ENCODE results near the gene ID2. TPM values are rescaled to one million over a fixed set of nuclear protein-coding genes. Genes with fewer than 3 reads are reported as not detected.

The ID2 gene
- polyA plus RNA-seq, 4 donors, result 291 to 350 (median 326) TPM

- DNase-seq (ENCODE audit: low read depth in 4 of 4, low spot score in 3 of 4), result peak in 1 of 4 donors; percentile 47
These were observed 1.1 kb downstream of the ID2 start for GRCh38 chr2:8682719-8683667.

GRCh38 chr2:8684540-8684877 lies 2.7 kb downstream of the ID2 start:
- DNase-seq (ENCODE audit: low read depth in 4 of 4, low spot score in 3 of 4), result peak in 2 of 4 donors; percentile 28 to 48

GRCh38 chr2:8684878-8685696 lies 3.2 kb downstream of the ID2 start:
- DNase-seq (ENCODE audit: low read depth in 4 of 4, low spot score in 3 of 4), result peak in 2 of 4 donors; percentile 33 to 43

- DNase-seq (ENCODE audit: low read depth in 4 of 4, low spot score in 3 of 4), result peak in 3 of 4 donors; percentile 59 to 67 (median 59)
These were observed 4.0 kb downstream of the ID2 start for GRCh38 chr2:8685697-8686358.

- DNase-seq (ENCODE audit: low read depth in 4 of 4, low spot score in 3 of 4), result no peak
These were observed 10.1 kb downstream of the ID2 start for GRCh38 chr2:8691859-8692437.

- DNase-seq (ENCODE audit: low read depth in 4 of 4, low spot score in 3 of 4), result no peak
These were observed 10.9 kb downstream of the ID2 start for GRCh38 chr2:8692783-8693156.

- peak in 2 of 4 donors; percentile 30 to 39 for DNase-seq (ENCODE audit: low read depth in 4 of 4, low spot score in 3 of 4)
These were observed 11.4 kb downstream of the ID2 start for GRCh38 chr2:8693157-8693821.

GRCh38 chr2:8694737-8695136 lies 12.9 kb downstream of the ID2 start:
- DNase-seq (ENCODE audit: low read depth in 4 of 4, low spot score in 3 of 4), result no peak

GRCh38 chr2:8697190-8697589 lies 15.3 kb downstream of the ID2 start:
- no peak for DNase-seq (ENCODE audit: low read depth in 4 of 4, low spot score in 3 of 4)

- DNase-seq (ENCODE audit: low read depth in 4 of 4, low spot score in 3 of 4), result no peak
These were observed 18.0 kb downstream of the ID2 start for GRCh38 chr2:8699839-8700238.

- DNase-seq (ENCODE audit: low read depth in 4 of 4, low spot score in 3 of 4), result no peak
These were observed 20.0 kb downstream of the ID2 start for GRCh38 chr2:8701681-8702379.

- DNase-seq (ENCODE audit: low read depth in 4 of 4, low spot score in 3 of 4), result no peak
These were observed 23.1 kb downstream of the ID2 start for GRCh38 chr2:8704906-8705305.

- no peak for DNase-seq (ENCODE audit: low read depth in 4 of 4, low spot score in 3 of 4)
These were observed 27.8 kb downstream of the ID2 start for GRCh38 chr2:8709611-8710010.

GRCh38 chr2:8710951-8711350 lies 29.1 kb downstream of the ID2 start:
- no peak for DNase-seq (ENCODE audit: low read depth in 4 of 4, low spot score in 3 of 4)

- no peak for DNase-seq (ENCODE audit: low read depth in 4 of 4, low spot score in 3 of 4)
These were observed 32.4 kb downstream of the ID2 start for GRCh38 chr2:8714283-8714682.

- no peak for DNase-seq (ENCODE audit: low read depth in 4 of 4, low spot score in 3 of 4)
These were observed 33.1 kb downstream of the ID2 start for GRCh38 chr2:8714971-8715370.

GRCh38 chr2:8719528-8719927 lies 37.7 kb downstream of the ID2 start:
- no peak for DNase-seq (ENCODE audit: low read depth in 4 of 4, low spot score in 3 of 4)

- no peak for DNase-seq (ENCODE audit: low read depth in 4 of 4, low spot score in 3 of 4)
These were observed 38.9 kb downstream of the ID2 start for GRCh38 chr2:8720741-8721140.

- DNase-seq (ENCODE audit: low read depth in 4 of 4, low spot score in 3 of 4), result no peak
These were observed 39.6 kb downstream of the ID2 start for GRCh38 chr2:8721410-8721809.

GRCh38 chr2:8722986-8723385 lies 41.1 kb downstream of the ID2 start:
- no peak for DNase-seq (ENCODE audit: low read depth in 4 of 4, low spot score in 3 of 4)

Measured in right renal pelvis (tissue), 4 donors.